Stimulated activated CD4-positive, alpha-beta T cell treated with anti-CD3 and anti-CD28 coated beads, Interleukin-12 subunit alpha, Interleukin-12 subunit beta, amount 100 ng/mL, for 48 hours (primary cell): ENCODE data around the gene B4GALNT4.
A peak's percentile ranks its signal among the peaks of the same experiment; 100 is the strongest.
"Not testable (repeated sequence)": the region's sequence is repeated elsewhere in the genome, so short reads cannot be mapped to it uniquely, and the experiment has no call there.

Experiments used
- DNase-seq, 3 donors: peaks; one replicate each; pipeline ENCODE4 v3.0.0-alpha.2; 2020; ENCODE audit warnings: low read depth in 2 of 3, low spot score in 1 of 3

Gene B4GALNT4

DNA sequence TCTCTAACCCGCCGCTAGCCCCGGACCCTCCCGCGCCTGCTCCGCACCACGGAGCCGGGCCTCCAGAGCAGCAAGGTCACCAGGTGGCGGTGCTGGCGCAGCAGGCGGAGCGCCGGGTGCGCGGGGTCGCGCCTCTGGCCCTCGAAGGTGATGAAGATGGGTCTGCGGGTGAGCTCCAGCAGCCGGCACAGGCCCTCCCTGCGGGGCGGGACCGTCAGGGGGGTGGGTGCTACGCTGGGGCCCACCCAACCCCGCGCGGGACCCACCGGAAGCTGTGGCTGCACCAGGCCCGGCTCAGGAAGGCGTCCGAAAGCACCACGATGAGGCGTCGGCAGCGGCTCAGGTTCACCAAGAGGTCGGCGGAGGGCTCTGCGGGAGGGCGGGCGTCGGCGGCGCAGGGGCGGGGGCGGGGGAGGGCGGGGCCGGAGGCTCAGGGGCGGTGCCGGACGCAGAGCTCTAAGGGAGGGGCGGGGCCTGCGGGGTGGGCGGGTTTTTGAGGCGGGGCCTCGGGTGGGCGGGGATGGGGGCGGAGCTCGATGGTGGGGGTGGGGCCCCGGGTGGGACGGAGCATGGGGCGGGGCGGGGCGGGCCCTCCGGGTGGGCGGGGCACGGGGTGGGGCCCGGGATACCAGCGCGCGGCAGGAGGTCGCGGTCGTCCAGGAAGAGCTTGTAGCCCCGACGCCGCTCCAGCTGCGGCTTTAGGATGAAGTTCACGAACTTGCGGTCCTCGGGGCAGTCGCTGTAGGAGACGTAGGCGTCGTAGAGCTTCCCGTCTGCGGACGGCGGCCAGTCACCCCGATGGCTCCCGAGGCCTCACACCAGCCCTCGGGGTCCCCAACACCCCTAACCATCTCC lies 37.7 kb downstream of the B4GALNT4 start:
- peak; percentile 73 to 80 (median 79) for DNase-seq

GRCh38 chr11:407651-408123 lies 38.4 kb downstream of the B4GALNT4 start:
- DNase-seq: no peak

- no peak for DNase-seq
Observed at GRCh38 chr11:408154-409007, 39.1 kb downstream of the B4GALNT4 start.

- DNase-seq: no peak
Observed at GRCh38 chr11:409008-409599, 39.8 kb downstream of the B4GALNT4 start.

GRCh38 chr11:409600-410483 lies 40.5 kb downstream of the B4GALNT4 start:
- DNase-seq: no peak

GRCh38 chr11:410711-411110 lies 41.4 kb downstream of the B4GALNT4 start:
- DNase-seq: not testable (repeated sequence)

DNA sequence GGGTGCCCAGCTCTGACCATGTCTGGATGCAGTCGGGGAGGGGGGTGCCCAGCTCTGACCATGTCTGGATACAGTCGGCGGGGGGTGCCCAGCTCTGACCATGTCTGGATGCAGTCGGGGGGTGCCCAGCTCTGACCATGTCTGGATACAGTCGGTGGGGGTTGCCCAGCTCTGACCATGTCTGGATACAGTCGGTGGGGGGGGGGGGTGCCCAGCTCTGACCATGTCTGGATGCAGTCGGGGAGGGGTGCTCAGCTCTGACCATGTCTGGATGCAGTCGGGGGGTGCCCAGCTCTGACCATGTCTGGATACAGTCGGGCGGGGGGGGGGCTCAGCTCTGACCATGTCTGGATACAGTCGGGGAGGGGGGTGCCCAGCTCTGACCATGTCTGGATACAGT lies 42.2 kb downstream of the B4GALNT4 start:
- not testable (repeated sequence) for DNase-seq

DNA sequence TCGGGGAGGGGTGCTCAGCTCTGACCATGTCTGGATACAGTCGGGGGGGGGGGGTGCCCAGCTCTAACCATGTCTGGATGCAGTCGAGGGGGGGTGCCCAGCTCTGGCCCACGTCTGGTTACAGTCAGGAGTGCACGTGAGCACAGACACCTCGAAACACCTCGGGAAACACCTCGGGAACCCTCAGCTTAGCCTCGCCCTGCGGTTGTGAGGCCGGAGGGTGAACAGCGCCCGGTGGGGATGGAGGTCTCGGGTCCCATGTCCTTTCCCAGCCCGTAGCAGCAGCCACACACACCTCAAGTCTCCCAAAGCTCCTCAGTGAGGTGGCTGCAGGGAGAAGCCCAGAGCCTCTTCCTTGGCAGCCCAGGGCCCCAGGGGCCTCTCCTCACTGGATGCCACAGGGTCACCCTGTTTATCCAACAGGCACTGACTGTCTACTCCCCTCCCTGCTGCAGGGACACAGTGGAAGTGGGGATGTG lies 43.4 kb downstream of the B4GALNT4 start:
- DNase-seq: no peak

DNA sequence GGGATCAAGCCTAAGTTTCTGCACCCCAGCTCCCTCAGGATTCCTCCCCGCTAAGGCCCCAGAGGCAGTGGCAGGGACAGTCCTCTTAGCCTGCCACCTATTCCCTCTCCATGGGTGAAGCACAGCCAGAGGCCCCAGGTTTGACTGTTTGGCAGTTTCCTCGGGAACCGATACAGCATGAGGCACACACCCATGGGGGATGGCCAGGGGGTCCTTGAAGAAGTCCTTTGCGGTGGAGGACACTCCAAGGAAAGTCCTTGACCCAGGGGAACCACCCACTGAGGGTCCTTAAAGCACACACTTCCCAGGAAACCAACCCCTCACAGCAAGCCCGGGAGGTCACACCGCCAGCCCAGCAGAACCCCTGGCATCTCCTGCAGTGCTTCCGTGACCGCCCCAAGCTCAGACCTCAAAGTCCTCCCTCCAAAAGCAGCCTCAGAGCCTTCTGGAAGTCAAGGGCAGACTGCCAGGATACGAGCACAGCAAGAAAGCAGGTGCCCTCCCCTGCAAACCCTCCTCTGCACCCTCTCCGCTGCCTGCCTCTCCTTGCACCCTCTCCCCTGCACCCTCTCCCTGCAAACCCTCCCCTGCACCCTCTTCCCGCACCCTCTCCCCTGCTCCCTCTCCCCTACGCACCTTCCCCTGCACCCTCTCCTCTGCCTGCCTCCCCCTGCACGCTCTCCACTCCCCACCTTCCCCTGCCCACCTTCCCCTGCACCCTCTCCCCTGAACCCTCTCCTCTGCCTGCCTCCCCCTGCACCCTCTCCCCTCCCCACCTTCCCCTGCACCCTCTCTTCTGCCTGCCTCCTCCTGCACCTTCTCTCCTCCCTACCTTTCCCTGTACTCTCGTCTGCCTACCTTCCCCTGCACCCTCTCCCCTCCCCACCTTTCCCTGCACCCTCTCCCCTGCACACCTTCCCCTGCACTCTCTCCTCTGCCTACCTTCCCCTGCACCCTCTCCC lies 44.1 kb downstream of the B4GALNT4 start:
- no peak for DNase-seq

DNA sequence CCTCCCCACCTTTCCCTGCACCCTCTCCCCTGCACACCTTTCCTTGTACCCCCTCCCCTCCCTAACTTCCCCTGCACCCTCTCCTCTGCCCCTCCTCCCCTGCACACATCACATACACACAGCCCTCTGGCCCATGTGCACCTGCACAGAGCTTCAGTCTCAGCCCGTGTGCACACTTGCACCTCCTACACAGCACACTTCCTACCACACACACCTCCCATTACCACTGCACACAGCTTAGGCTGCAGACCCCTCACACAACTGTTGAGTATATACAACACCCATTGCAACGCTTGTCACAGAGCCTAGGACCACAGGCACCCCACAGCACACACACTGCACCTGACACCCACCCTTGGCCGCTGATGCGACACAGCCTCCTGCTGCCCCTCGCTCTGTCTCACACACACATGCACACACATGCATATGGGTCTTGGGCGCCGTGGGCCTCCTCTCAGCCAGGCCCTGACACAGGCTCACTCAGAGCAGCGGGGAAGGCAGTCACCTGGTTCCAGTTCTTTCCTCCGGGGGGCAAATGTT lies 45.1 kb downstream of the B4GALNT4 start:
- no peak for DNase-seq

- no peak for DNase-seq
Observed at GRCh38 chr11:415640-416041, 46.3 kb downstream of the B4GALNT4 start.

DNA sequence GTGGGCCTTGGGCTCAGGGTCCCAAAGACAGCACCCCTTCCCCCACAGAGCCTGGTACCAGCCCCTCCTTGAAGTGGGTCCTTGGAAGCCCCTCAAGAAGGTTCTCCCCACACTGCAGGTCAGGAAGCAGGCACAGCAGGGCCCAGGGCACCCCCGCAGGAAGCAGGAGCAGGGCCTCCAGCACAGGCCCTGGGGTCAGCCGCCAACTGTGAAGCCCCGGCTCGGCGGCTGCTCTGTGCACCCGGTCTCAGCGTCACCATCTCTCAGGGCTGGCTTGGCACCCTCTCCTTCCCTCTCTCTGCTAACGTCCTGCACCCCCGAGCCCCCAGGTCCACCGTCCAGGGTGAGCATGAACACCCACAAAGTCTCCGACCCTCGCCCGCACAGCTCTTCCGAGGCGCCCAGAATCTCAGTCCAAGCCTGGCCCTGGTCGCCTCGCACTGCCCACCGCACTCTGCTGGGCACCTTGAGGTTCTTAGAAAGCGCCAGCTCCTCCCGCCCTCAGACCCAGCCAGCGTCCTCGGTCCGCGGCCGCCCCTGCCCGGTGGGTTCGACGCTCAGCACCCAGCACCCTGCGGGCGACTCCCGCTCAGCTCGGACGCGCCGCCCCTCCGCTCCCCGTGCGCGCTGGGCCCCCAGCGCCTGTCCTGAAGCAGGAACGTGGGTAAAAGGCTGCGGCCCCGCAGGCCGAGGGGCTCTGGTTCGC lies 46.9 kb downstream of the B4GALNT4 start:
- no peak for DNase-seq

DNA sequence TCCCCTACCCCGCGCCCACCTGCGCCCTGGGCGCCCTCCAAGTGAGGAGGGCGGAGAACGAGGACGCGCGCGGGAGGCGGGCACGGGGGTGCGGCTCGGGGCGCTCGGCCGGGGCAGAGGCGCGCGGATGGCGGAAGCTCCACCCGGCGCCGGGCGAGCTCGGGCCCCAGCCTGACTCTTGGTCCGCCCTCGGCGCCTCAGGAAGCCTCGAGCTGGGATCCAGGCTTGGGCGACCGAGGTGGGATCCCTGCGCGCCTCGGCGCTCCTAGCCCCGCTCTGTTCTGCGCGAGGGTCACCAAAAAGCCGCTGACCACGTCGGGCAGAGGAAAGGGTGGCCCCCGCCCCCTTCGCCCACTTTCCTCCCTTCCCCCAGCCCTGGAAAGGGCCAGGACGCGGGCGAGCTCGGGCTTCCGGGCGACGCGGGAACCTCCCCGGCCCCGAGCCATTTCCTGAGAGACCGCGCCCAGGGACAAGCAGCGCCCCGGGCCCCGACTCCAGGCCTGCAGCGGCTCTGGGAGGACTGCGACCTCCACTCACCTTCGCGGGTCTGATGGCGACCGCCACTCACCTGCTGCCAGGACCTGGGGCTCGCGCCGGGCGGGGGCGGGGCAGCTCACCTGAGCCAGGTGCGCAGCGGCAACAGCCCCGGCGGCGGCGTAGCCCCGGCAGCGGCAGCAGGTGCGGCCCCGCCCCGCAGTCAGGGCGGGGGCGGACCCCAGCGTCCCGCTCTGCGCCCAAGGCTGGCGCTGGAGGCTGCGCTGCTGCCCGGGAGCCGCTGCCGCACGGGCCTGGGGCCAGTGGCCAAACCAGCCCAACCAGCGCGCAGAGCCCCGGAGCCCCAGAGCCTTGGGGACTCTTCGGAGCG lies 47.7 kb downstream of the B4GALNT4 start:
- peak in 1 of 3 donors; percentile 33 for DNase-seq

- no peak for DNase-seq
Observed at GRCh38 chr11:417652-418342, 48.5 kb downstream of the B4GALNT4 start.

GRCh38 chr11:418343-419247 lies 49.3 kb downstream of the B4GALNT4 start:
- DNase-seq: no peak
